Psoas muscle (tissue), 8 donors: ENCODE measurements around the gene HMX1. TPM values are rescaled to one million over a fixed set of nuclear protein-coding genes. Genes with fewer than 3 reads are reported as not detected.

Source experiments
- ATAC-seq, 4 donors: fragments of 200-7000 bp; cut with Tn5 transposase; one replicate each; pipeline ENCODE4 v1.9.1; 2020; ENCODE audit warnings: moderate library complexity in 3 of 4, mild to moderate bottlenecking in 2 of 4
- DNase-seq, 2 donors: peaks; one replicate each; pipeline ENCODE4 v3.0.0-alpha.2; 2020
- H3K27ac ChIP-seq: fragments of 200-600 bp; one replicate; pipeline ENCODE4 v1.8.0; 2022
- H3K27me3 ChIP-seq, 3 donors: fragments of 200-600 bp in 1 of 3; one replicate each; pipeline versions ENCODE4 v1.6.1 to v1.8.0; 2013 to 2022; ENCODE audit warnings: low read length in 2 of 3, mild to moderate bottlenecking in 2 of 3, moderate library complexity in 1 of 3; ENCODE audit not compliant: insufficient read depth in 3 of 3
- H3K36me3 ChIP-seq, 2 donors: fragments of 200-600 bp in 1 of 2; one replicate each; pipeline versions ENCODE4 v1.6.1 to v1.8.0; 2013 to 2022; ENCODE audit warnings: low read depth in 1 of 2, mild to moderate bottlenecking in 1 of 2, moderate library complexity in 1 of 2; ENCODE audit not compliant: insufficient read depth in 1 of 2
- H3K4me1 ChIP-seq: fragments of 200-600 bp; one replicate; pipeline ENCODE4 v1.8.0; 2022
- H3K4me3 ChIP-seq: fragments of 200-600 bp; one replicate; pipeline ENCODE4 v1.8.0; 2022; ENCODE audit warnings: mild to moderate bottlenecking
- H3K9me3 ChIP-seq: fragments of 200-600 bp; one replicate; pipeline ENCODE4 v1.8.0; 2022
- WGBS, 3 donors: extraction: QIAGEN DNeasy Blood & Tissue Kit; methylation state at CpG; one replicate each; pipeline versions ENCODE4 v1.1.6 to v1.1.7; 2013; 5-methylcytosine and 5-hydroxymethylcytosine counted together
- intact Hi-C, 2 donors: fragments of 100-400 bp; cut with DNase I; formaldehyde crosslinking; loops; one replicate each; pipeline versions ENCODE4 v1.11.0 to v1.14.2; 2022
- polyA plus RNA-seq, 3 donors: library from polyadenylated mRNA; stranded (reverse); fragments of 200-250 nt; gene quantifications; one replicate each; pipeline ENCODE4 v1.2.3, GENCODE V29; 2013
- total RNA-seq, 4 donors: library from RNA; stranded (reverse); fragmentation: NEBNext Ultra II Directional in 2 of 4; extraction: Animal tissue kit (Norgen Biotek cat#: 25700) in 2 of 4; gene quantifications; one replicate each; pipeline versions ENCODE4 v1.2.1 to v1.2.4, GENCODE V29; 2021 to 2023
- TF ChIP-seq, protein P1 (sequence below): fragments of 200-600 bp; IDR thresholded peaks from one replicate; pipeline ENCODE4 v1.8.0; 2022; ENCODE audit warnings: antibody characterized with exemption
- donor health status: healthy with polysubstance abuse.
- donor health status: DM: no; HTN: no; CAD: no; lungs with moderate emphysema.
- donor health status: Bipolar disorder and iron deficiency.
- donor health status: healthy.
- donor health status: DM: yes; HTN: yes; CAD: no.
- donor health status: DM: no; HTN: no; CAD: no.
- donor health status: DM: no; HTN: no; CAD: no.
- donor health status: DM: yes; HTN: yes; CAD: no.

Gene HMX1
- total and polyA plus RNA-seq, 7 donors, result not detected

DNA sequence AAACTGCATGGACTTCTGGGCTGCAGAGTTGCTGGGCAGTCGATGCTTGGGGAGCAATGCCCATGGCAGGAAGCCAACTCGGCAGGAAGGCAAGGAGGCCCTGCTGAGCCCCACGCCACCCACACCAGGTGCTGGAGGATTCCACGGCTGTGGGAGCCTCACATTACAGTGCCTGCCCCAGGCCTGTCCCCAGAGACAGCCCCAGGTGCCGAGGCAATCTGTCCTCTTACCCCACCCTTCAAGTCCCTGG lies 53.9 kb downstream of the HMX1 start:
- H3K27me3 ChIP-seq, result peaks cover 0 to 3% (median 0%) of the 10 kb centered on the region in 3 donors
- WGBS, 3 donors, result 16 to 20% (median 19%) methylated on average over 5 of the region's 5 CpGs
- H3K9me3 ChIP-seq, result no peaks in the 10 kb centered on the region
- no peak overlapping the region for H3K27ac ChIP-seq
- intact Hi-C loops, result no loop called here
- no peak overlapping the region for H3K4me3 ChIP-seq
- TF ChIP-seq, protein P1, sequence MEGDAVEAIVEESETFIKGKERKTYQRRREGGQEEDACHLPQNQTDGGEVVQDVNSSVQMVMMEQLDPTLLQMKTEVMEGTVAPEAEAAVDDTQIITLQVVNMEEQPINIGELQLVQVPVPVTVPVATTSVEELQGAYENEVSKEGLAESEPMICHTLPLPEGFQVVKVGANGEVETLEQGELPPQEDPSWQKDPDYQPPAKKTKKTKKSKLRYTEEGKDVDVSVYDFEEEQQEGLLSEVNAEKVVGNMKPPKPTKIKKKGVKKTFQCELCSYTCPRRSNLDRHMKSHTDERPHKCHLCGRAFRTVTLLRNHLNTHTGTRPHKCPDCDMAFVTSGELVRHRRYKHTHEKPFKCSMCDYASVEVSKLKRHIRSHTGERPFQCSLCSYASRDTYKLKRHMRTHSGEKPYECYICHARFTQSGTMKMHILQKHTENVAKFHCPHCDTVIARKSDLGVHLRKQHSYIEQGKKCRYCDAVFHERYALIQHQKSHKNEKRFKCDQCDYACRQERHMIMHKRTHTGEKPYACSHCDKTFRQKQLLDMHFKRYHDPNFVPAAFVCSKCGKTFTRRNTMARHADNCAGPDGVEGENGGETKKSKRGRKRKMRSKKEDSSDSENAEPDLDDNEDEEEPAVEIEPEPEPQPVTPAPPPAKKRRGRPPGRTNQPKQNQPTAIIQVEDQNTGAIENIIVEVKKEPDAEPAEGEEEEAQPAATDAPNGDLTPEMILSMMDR, result no peak
- H3K36me3 ChIP-seq, result no peaks in the 10 kb centered on the region
- ATAC-seq, result no peak
- no peaks in the 10 kb centered on the region for H3K4me1 ChIP-seq
- DNase-seq, result peak in 1 of 2 donors; percentile 28

DNA sequence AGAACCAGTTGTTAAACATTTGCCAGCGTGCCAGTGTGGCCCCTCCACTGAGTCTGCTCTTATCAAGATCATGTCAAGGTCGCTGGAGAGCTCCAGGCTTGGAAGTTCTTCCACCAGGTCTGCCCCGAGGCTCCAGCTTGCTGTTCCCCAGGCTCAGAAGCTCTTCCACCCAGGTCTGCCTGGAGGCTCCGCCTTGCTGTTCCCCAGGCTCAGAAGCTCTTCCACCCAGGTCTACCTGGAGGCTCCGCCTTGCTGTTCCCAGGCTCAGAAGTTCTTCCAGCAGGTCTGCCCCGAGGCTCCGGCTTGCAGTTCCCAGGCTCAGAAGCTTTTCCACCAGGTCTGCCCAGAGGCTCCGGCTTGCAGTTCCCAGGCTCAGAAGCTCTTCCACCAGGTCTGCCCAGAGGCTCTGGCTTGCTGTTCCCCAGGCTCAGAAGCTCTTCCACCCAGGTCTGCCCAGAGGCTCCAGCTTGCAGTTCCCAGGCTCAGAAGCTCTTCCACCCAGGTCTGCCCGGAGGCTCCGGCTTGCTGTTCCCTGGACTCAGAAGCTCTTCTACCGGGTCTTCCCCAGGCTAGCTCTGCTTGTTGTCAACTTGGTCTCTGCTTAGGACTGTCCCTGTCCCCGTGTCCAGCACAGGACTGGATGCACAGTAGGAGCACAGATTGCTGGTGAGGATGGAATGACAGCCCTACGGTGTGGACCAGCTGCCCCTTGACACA lies 54.4 kb downstream of the HMX1 start:
- intact Hi-C loops, result no loop called here
- TF ChIP-seq, protein P1, result no peak
- H3K9me3 ChIP-seq, result no peaks in the 10 kb centered on the region
- 73 to 82% (median 78%) methylated on average over 13 of the region's 13 CpGs for WGBS, 3 donors
- peaks cover 0 to 3% (median 0%) of the 10 kb centered on the region in 3 donors for H3K27me3 ChIP-seq
- peak in 1 of 2 donors; percentile 19 for DNase-seq
- no peak overlapping the region for H3K4me3 ChIP-seq
- H3K36me3 ChIP-seq, result no peaks in the 10 kb centered on the region
- no peaks in the 10 kb centered on the region for H3K4me1 ChIP-seq
- H3K27ac ChIP-seq, result no peak overlapping the region
- ATAC-seq, result no peak
